Activated naive CD8-positive, alpha-beta T cell treated with anti-CD3 and anti-CD28 coated beads, Interleukin-2, amount 10 ng/mL, durations not matched to agents 7 days and 5 days (primary cell): ENCODE measurements around the gene UROC1. TPM values are rescaled to one million over a fixed set of nuclear protein-coding genes. Genes with fewer than 3 reads are reported as not detected.

Source experiments
- ATAC-seq: fragments of 150-1000 bp; cut with Tn5 transposase; one replicate; pipeline ENCODE4 v1.10.0; 2021; ENCODE audit warnings: low read depth, moderate library complexity
- POLR2A ChIA-PET: fragments of 350-600 bp; sonication (Branson Sonifier 250); formaldehyde crosslinking; loops from one replicate; lab custom pipeline; 2021; ENCODE audit warnings: antibody characterized with exemption; lab: Charles Lee
- DNase-seq: peaks from one replicate; pipeline ENCODE4 v3.0.0; 2021
- H3K27ac Mint-ChIP-seq: one replicate; pipeline ENCODE4 v1.8.0; 2022; ENCODE audit warnings: mild to moderate bottlenecking, mixed read lengths
- H3K27me3 Mint-ChIP-seq: one replicate; pipeline ENCODE4 v1.8.0; 2022; ENCODE audit warnings: mild to moderate bottlenecking, moderate library complexity, mixed read lengths
- H3K36me3 Mint-ChIP-seq: one replicate; pipeline ENCODE4 v1.8.0; 2021; ENCODE audit warnings: mild to moderate bottlenecking, mixed read lengths
- H3K4me1 Mint-ChIP-seq: one replicate; pipeline ENCODE4 v1.8.0; 2021; ENCODE audit warnings: mixed read lengths
- H3K4me3 Mint-ChIP-seq: one replicate; pipeline ENCODE4 v1.8.0; 2022; ENCODE audit warnings: mild to moderate bottlenecking, moderate library complexity, mixed read lengths
- H3K9me3 Mint-ChIP-seq: one replicate; pipeline ENCODE4 v1.8.0; 2021; ENCODE audit warnings: mixed read lengths
- total RNA-seq, 2 experiments: library from RNA; stranded (reverse); gene quantifications; one replicate each; pipeline ENCODE4 v1.2.3, GENCODE V29; 2021

UROC1 gene
- total RNA-seq, 2 experiments from 2014 or later, result not detected

- ATAC-seq (no peak), DNase-seq (no peak)
- Mint-ChIP-seq H3K27me3 (no peaks in the 10 kb centered on the region), H3K4me1 (peaks cover 10% of the 10 kb centered on the region), H3K36me3 (no peaks in the 10 kb centered on the region), H3K4me3 (no peak overlapping the region), H3K27ac (peak overlapping the region; percentile 87), H3K9me3 (no peaks in the 10 kb centered on the region)
- POLR2A ChIA-PET, result interaction anchor here (1.1 kb wide), 1 partner anchor 10 kb away, joined by 3 read pairs; the partner anchor contains the start of gene ZXDC
These were observed 31.2 kb downstream of the UROC1 start for GRCh38 chr3:126486360-126486847.

GRCh38 chr3:126485956-126486355, 31.6 kb downstream of the UROC1 start:
- H3K27ac Mint-ChIP-seq, result no peak overlapping the region
- no peak overlapping the region for H3K4me3 Mint-ChIP-seq
- no peaks in the 10 kb centered on the region for H3K27me3 Mint-ChIP-seq
- H3K9me3 Mint-ChIP-seq, result no peaks in the 10 kb centered on the region
- H3K4me1 Mint-ChIP-seq, result peaks cover 10% of the 10 kb centered on the region
- DNase-seq (no peak), ATAC-seq (no peak)
- no peaks in the 10 kb centered on the region for H3K36me3 Mint-ChIP-seq
- POLR2A ChIA-PET, result interaction anchor here (0.9 kb wide), 1 partner anchor 11 kb away, joined by 4 read pairs; the partner anchor contains the start of gene ZXDC

GRCh38 chr3:126485176-126485897, 32.2 kb downstream of the UROC1 start:
- Mint-ChIP-seq H3K36me3 (no peaks in the 10 kb centered on the region), H3K4me1 (peaks cover 10% of the 10 kb centered on the region), H3K27me3 (no peaks in the 10 kb centered on the region), H3K27ac (no peak overlapping the region), H3K4me3 (no peak overlapping the region), H3K9me3 (no peaks in the 10 kb centered on the region)
- ATAC-seq (no peak), DNase-seq (no peak)
- POLR2A ChIA-PET, result interaction anchor here (0.9 kb wide), 1 partner anchor 10 kb away, joined by 4 read pairs; the partner anchor contains the start of gene ZXDC

GRCh38 chr3:126484662-126485061, 32.9 kb downstream of the UROC1 start:
- Mint-ChIP-seq H3K4me1 (peaks cover 10% of the 10 kb centered on the region), H3K9me3 (no peaks in the 10 kb centered on the region), H3K4me3 (no peak overlapping the region), H3K36me3 (no peaks in the 10 kb centered on the region), H3K27ac (peak overlapping the region; percentile 74), H3K27me3 (no peaks in the 10 kb centered on the region)
- DNase-seq (no peak), ATAC-seq (no peak)
- POLR2A ChIA-PET, result no interaction called here

- POLR2A ChIA-PET, result no interaction called here
- no peak overlapping the region for H3K4me3 Mint-ChIP-seq
These were observed 33.4 kb downstream of the UROC1 start for GRCh38 chr3:126484148-126484547.

DNA sequence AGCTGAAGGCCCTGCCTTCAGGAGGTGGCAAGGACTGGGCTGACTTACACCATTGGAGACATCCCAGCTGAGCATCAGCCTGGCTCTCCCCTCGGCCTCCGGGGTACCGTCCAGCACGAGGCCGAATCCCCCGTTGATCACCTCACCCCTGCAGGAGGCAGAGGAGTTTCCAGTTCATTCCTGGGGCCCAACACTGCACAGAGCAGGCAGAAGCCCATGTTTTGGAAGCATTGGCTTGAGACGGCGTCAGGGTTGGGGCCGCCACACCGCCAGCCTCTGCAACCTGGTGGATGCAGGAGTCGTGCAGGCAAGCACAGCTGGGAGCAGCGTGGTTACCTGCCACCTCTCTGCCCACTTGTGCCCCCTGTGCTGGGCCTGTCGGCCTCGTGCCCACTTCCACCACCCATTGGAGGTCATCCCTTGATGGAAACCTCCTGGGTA, 34.2 kb downstream of the UROC1 start:
- H3K9me3 Mint-ChIP-seq, result no peaks in the 10 kb centered on the region
- H3K4me3 Mint-ChIP-seq, result no peak overlapping the region
- H3K36me3 Mint-ChIP-seq, result no peaks in the 10 kb centered on the region
- H3K27ac Mint-ChIP-seq, result no peak overlapping the region
- no peak for ATAC-seq
- POLR2A ChIA-PET, result interaction anchor here (1.1 kb wide), 1 partner anchor 14 kb away, joined by 3 read pairs; no protein-coding TSS in a partner anchor
- no peak for DNase-seq
- peaks cover 10% of the 10 kb centered on the region for H3K4me1 Mint-ChIP-seq
- no peaks in the 10 kb centered on the region for H3K27me3 Mint-ChIP-seq

More at GRCh38 chr3:126484148-126484547, 33.4 kb downstream of the UROC1 start:
- Mint-ChIP-seq H3K27me3 (no peaks in the 10 kb centered on the region), H3K36me3 (no peaks in the 10 kb centered on the region), H3K9me3 (no peaks in the 10 kb centered on the region), H3K4me1 (peaks cover 10% of the 10 kb centered on the region), H3K27ac (no peak overlapping the region)
- no peak for ATAC-seq
- DNase-seq, result no peak

GRCh38 chr3:126482503-126483255, 34.9 kb downstream of the UROC1 start:
- Mint-ChIP-seq H3K4me3 (no peak overlapping the region), H3K4me1 (peaks cover 10% of the 10 kb centered on the region), H3K27me3 (no peaks in the 10 kb centered on the region), H3K36me3 (no peaks in the 10 kb centered on the region), H3K9me3 (no peaks in the 10 kb centered on the region), H3K27ac (peak overlapping the region; percentile 48)
- no peak for DNase-seq
- POLR2A ChIA-PET, result interaction anchor here (1.1 kb wide), 1 partner anchor 14 kb away, joined by 3 read pairs; no protein-coding TSS in a partner anchor
- ATAC-seq, result no peak

- no peak for ATAC-seq
- Mint-ChIP-seq H3K27ac (no peak overlapping the region), H3K9me3 (no peaks in the 10 kb centered on the region), H3K4me1 (peaks cover 7% of the 10 kb centered on the region), H3K4me3 (no peak overlapping the region), H3K36me3 (no peaks in the 10 kb centered on the region), H3K27me3 (no peaks in the 10 kb centered on the region)
- POLR2A ChIA-PET, result interaction anchor here (1.1 kb wide), 1 partner anchor 15 kb away, joined by 3 read pairs; no protein-coding TSS in a partner anchor
- DNase-seq, result no peak
These were observed 35.6 kb downstream of the UROC1 start for GRCh38 chr3:126481808-126482502.

- peaks cover 4% of the 10 kb centered on the region for H3K4me1 Mint-ChIP-seq
- ATAC-seq, result no peak
- H3K27me3 Mint-ChIP-seq, result no peaks in the 10 kb centered on the region
- no peak for DNase-seq
- no peak overlapping the region for H3K4me3 Mint-ChIP-seq
- no peaks in the 10 kb centered on the region for H3K36me3 Mint-ChIP-seq
- H3K27ac Mint-ChIP-seq, result peak overlapping the region; percentile 62
- no peaks in the 10 kb centered on the region for H3K9me3 Mint-ChIP-seq
- POLR2A ChIA-PET, result no interaction called here
These were observed 36.7 kb downstream of the UROC1 start for GRCh38 chr3:126480861-126481260.

DNA sequence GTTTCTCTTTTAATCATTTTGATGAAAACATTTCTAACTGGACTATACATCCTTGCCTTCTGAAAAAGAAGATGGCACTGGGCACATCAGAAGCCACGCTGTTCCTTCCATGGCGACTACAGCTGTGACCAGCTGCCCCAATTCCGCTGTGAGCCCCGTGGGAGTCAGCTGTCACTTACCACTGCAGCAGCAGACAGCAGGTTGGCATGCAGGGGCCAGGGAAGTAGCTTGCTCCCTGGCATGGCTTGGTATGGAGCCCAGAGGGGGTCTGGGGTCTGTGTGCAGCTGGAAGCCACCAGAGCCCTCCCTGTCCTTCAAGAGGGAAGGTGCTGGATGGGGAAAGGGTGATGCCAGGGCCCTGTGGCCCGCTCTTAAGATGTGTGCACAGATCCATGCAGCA, 37.4 kb downstream of the UROC1 start:
- Mint-ChIP-seq H3K27ac (no peak overlapping the region), H3K27me3 (no peaks in the 10 kb centered on the region), H3K36me3 (no peaks in the 10 kb centered on the region), H3K4me1 (peaks cover 4% of the 10 kb centered on the region), H3K4me3 (no peak overlapping the region), H3K9me3 (no peaks in the 10 kb centered on the region)
- ATAC-seq, result no peak
- POLR2A ChIA-PET, result no interaction called here
- DNase-seq, result no peak

DNA sequence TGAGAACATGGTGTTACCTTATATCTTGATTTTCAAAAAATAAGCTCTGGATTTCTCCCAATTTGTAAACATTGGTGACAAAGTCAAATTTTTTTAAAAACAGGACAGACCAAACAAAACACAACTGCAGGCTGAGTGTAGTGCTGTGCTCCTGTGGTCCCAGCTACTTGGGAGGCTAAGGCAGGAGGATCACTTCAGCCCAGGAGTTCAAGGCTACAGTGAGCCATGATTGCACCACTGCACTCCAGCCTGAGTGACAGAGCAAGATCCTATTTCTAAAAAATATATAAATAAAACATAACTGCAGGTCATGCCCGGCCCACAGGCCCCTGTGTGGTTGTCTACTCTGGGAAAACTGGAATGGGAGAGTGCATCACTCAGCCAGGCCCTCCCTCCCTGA, 37.9 kb downstream of the UROC1 start:
- Mint-ChIP-seq H3K4me1 (peaks cover 4% of the 10 kb centered on the region), H3K4me3 (no peak overlapping the region), H3K9me3 (no peaks in the 10 kb centered on the region), H3K27ac (no peak overlapping the region), H3K27me3 (no peaks in the 10 kb centered on the region), H3K36me3 (no peaks in the 10 kb centered on the region)
- POLR2A ChIA-PET, result no interaction called here
- DNase-seq, result no peak
- no peak for ATAC-seq

- peaks cover under 1% of the 10 kb centered on the region for H3K36me3 Mint-ChIP-seq
- H3K4me1 Mint-ChIP-seq, result peaks cover 7% of the 10 kb centered on the region
- DNase-seq (no peak), ATAC-seq (no peak)
- no peak overlapping the region for H3K27ac Mint-ChIP-seq
- no peaks in the 10 kb centered on the region for H3K27me3 Mint-ChIP-seq
- no peak overlapping the region for H3K4me3 Mint-ChIP-seq
- H3K9me3 Mint-ChIP-seq, result no peaks in the 10 kb centered on the region
- POLR2A ChIA-PET, result no interaction called here
These were observed 38.8 kb downstream of the UROC1 start for GRCh38 chr3:126478581-126479310.
